ENCODE results near the gene CREB5. TPM values are rescaled to one million over a fixed set of nuclear protein-coding genes. Genes with fewer than 3 reads are reported as not detected.

The CREB5 gene
- total and polyA plus RNA-seq, 11 donors: 7.6 to 38.7 (median 15.2) TPM

DNA sequence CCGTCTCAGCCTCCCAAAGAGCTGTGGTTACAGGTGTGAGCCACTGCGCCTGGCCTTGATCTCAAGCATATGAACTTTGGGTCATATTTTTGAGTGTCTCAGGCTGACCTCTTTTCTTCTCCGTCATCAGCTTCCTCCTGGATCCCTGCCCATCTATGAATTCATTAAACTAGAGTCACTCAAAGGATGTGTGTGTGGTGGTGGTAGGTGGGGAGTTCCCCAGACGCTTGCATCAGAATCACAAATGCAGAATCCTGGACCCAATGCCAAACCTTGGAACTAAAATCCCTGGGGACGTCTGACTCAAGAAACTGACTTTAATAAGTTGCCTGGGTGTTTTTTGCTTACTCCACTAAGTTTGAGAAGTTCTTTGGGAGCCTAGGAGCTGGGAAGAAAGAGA is 6.7 kb upstream of the CREB5 start:
- intact Hi-C loops (cut with DNase I): loop anchor here in 7 of 10 donors (5.0 to 10.0 kb wide), 5 partner anchors 217 to 447 kb away; no protein-coding TSS in a partner anchor

DNA sequence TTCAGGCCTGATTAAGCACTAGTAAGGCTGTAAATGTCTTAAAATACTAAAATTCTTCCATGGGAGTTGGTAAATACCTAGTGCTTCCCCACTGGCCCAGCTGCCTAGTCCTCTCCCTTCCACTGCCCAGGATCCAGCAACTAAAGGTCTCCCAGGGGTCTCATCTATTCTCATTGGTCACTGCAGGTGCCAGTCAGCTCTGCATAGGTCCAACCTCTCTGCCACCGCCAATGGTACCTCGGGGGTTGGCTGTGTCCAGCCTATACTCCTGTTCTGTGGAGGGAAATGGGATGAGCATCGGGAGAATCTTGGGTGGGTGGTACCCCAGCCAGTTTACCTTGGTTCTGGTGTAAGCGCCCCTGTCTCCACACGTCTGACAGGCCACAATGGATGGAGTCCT is 6.1 kb upstream of the CREB5 start:
- H3K36me3 ChIP-seq: no peaks in the 10 kb centered on the region
- peaks cover 0 to 23% (median 0%) of the 10 kb centered on the region in 9 donors for H3K27me3 ChIP-seq
- ATAC-seq (no peak), DNase-seq (no peak)
- intact Hi-C loops (cut with DNase I): loop anchor here in 7 of 10 donors (5.0 to 10.0 kb wide), 5 partner anchors 216 to 446 kb away; no protein-coding TSS in a partner anchor
- H3K4me3 ChIP-seq: no peak overlapping the region
- H3K9me3 ChIP-seq: no peaks in the 10 kb centered on the region
- H3K27ac ChIP-seq: peak overlapping the region in 6 of 12 donors; percentile 1 to 65 (median 48)
- 88 to 89% (median 89%) methylated on average over 3 to 5 of the region's 5 CpGs for WGBS, 4 donors
- TF ChIP-seq POLR2A (IDR thresholded peaks at IDR 0.05): no peak
- TF ChIP-seq, protein P1, sequence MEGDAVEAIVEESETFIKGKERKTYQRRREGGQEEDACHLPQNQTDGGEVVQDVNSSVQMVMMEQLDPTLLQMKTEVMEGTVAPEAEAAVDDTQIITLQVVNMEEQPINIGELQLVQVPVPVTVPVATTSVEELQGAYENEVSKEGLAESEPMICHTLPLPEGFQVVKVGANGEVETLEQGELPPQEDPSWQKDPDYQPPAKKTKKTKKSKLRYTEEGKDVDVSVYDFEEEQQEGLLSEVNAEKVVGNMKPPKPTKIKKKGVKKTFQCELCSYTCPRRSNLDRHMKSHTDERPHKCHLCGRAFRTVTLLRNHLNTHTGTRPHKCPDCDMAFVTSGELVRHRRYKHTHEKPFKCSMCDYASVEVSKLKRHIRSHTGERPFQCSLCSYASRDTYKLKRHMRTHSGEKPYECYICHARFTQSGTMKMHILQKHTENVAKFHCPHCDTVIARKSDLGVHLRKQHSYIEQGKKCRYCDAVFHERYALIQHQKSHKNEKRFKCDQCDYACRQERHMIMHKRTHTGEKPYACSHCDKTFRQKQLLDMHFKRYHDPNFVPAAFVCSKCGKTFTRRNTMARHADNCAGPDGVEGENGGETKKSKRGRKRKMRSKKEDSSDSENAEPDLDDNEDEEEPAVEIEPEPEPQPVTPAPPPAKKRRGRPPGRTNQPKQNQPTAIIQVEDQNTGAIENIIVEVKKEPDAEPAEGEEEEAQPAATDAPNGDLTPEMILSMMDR (IDR thresholded peaks at IDR 0.05): no peak
- H3K4me1 ChIP-seq: peaks cover 0 to 35% (median 19%) of the 10 kb centered on the region in 12 donors

More for the DNA sequence above, 6.7 kb upstream of the CREB5 start:
- 34 to 56% (median 48%) methylated on average over 5 of the region's 5 CpGs for WGBS, 4 donors
- Histone ChIP-seq H3K27ac (peak overlapping the region in 7 of 12 donors; percentile 1 to 65 (median 48)), H3K9me3 (no peaks in the 10 kb centered on the region), H3K36me3 (no peaks in the 10 kb centered on the region), H3K27me3 (peaks cover 0 to 23% (median 0%) of the 10 kb centered on the region in 9 donors), H3K4me3 (no peak overlapping the region), H3K4me1 (peaks cover 0 to 32% (median 17%) of the 10 kb centered on the region in 12 donors)
- ATAC-seq (peak in 2 of 4 donors; percentile 26 to 47), DNase-seq (peak in 4 of 5 donors; percentile 52 to 76 (median 66))
- no peak for TF ChIP-seq POLR2A (IDR thresholded peaks at IDR 0.05)
- TF ChIP-seq, protein P1 (IDR thresholded peaks at IDR 0.05): no peak

DNA sequence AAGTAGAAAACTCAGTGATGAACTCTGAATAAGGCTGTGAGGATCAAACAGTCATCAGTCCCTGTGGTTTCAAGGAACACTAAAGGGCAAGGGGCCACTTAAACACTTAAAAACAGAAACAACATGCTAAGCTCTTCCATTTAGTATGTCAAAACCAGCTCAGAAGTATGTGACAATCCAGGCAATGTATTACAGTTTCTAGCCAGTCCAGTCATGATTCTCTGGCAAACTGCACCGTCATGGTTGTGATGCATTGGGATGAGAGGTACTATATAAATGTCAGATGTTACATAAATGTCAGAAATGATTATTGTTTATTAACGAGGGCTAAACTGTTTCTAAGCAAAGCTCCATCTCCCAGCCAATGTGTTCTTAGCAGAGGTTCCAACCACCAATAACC is 4.7 kb upstream of the CREB5 start:
- peak overlapping the region in 11 of 12 donors; percentile 71 to 98 (median 91) for H3K27ac ChIP-seq
- WGBS, 4 donors: 64 to 85% (median 74%) methylated on average over 2 of the region's 2 CpGs
- DNase-seq (no peak), ATAC-seq (no peak)
- H3K36me3 ChIP-seq: no peaks in the 10 kb centered on the region
- H3K27me3 ChIP-seq: peaks cover 0 to 23% (median 0%) of the 10 kb centered on the region in 9 donors
- no peak overlapping the region for H3K4me3 ChIP-seq
- intact Hi-C loops (cut with DNase I): loop anchor here in 7 of 10 donors (5.0 to 10.0 kb wide), 5 partner anchors 215 to 445 kb away; no protein-coding TSS in a partner anchor
- peaks cover 0 to 47% (median 24%) of the 10 kb centered on the region in 12 donors for H3K4me1 ChIP-seq
- H3K9me3 ChIP-seq: no peaks in the 10 kb centered on the region
- no peak for TF ChIP-seq POLR2A (IDR thresholded peaks at IDR 0.05)
- TF ChIP-seq, protein P1 (IDR thresholded peaks at IDR 0.05): no peak

DNA sequence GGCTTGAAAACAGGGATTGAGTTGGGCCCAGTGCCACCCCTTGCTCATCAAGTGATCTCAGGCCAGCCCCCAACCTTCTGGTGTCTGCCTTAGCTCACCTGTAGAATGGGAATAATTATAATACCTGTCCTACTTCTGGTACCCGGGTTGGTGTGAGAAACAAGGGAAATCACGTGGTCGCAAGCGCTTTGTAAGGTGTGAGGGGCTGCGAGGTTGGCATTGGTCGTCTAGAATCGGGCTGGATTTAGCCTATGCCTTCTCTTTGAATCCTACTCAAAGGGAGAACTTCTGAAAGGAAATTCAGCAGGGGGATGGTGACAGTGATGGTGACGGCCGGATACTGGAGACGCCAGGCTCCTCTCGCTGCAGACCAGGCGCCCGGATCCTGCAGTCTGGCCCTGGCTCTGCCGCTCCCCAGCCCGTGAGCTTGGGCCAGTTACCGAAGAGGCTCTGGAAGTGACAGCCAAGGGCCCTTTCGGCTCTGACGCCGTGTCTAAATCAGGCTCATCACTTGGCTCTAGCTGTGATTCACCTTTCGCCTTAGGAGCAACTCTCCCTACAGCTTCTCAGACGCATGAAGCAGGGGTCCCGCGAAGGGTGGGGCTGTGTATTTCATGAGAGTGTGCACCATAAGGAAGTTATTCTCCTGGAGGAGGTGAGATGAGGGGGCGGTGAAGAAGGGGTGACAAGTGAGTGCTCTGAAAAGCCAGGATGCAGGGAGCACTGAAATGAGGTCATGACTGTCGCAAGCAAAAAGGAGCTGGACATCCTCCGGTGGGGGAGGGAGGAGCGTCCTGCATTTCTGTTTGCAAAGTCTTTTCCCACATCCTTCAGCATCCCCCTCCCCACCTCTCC is 4.0 kb upstream of the CREB5 start:
- peaks cover 0 to 51% (median 24%) of the 10 kb centered on the region in 12 donors for H3K4me1 ChIP-seq
- H3K4me3 ChIP-seq: peak overlapping the region; percentile 14 to 90 (median 80)
- peak; percentile 65 to 77 (median 69) for DNase-seq
- TF ChIP-seq, protein P1 (IDR thresholded peaks at IDR 0.05): no peak
- no peaks in the 10 kb centered on the region for H3K36me3 ChIP-seq
- 25 to 34% (median 30%) methylated on average over 21 to 27 of the region's 27 CpGs for WGBS, 4 donors
- peak overlapping the region; percentile 53 to 98 (median 90) for H3K27ac ChIP-seq
- ATAC-seq: peak; percentile 28 to 51 (median 35)
- H3K9me3 ChIP-seq: no peaks in the 10 kb centered on the region
- intact Hi-C loops (cut with DNase I): loop anchor here in 7 of 10 donors (5.0 to 10.0 kb wide), 5 partner anchors 214 to 444 kb away; no protein-coding TSS in a partner anchor
- peaks cover 0 to 23% (median 0%) of the 10 kb centered on the region in 9 donors for H3K27me3 ChIP-seq
